ENCODE results near the gene CRTC3.

GRCh38 chr15:90644952-90645725 is 115.4 kb downstream of the CRTC3 start:
- TF ChIP-seq, protein P1, sequence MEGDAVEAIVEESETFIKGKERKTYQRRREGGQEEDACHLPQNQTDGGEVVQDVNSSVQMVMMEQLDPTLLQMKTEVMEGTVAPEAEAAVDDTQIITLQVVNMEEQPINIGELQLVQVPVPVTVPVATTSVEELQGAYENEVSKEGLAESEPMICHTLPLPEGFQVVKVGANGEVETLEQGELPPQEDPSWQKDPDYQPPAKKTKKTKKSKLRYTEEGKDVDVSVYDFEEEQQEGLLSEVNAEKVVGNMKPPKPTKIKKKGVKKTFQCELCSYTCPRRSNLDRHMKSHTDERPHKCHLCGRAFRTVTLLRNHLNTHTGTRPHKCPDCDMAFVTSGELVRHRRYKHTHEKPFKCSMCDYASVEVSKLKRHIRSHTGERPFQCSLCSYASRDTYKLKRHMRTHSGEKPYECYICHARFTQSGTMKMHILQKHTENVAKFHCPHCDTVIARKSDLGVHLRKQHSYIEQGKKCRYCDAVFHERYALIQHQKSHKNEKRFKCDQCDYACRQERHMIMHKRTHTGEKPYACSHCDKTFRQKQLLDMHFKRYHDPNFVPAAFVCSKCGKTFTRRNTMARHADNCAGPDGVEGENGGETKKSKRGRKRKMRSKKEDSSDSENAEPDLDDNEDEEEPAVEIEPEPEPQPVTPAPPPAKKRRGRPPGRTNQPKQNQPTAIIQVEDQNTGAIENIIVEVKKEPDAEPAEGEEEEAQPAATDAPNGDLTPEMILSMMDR (IDR thresholded peaks at IDR 0.05; ENCODE audit: poor library complexity), result no peak
- TF ChIP-seq EZH2 (IDR thresholded peaks at IDR 0.05; ENCODE audit: borderline replicate concordance) (no peak), EZH2phosphoT487 (IDR thresholded peaks at IDR 0.05; ENCODE audit: low read depth, severe bottlenecking, unreplicated experiment) (no peak)
